ENCODE results near the gene LRMDA. TPM values are rescaled to one million over a fixed set of nuclear protein-coding genes. Genes with fewer than 3 reads are reported as not detected.

Gene LRMDA
- total RNA-seq, 1 experiment from 2014 or later = 1.2 TPM

DNA sequence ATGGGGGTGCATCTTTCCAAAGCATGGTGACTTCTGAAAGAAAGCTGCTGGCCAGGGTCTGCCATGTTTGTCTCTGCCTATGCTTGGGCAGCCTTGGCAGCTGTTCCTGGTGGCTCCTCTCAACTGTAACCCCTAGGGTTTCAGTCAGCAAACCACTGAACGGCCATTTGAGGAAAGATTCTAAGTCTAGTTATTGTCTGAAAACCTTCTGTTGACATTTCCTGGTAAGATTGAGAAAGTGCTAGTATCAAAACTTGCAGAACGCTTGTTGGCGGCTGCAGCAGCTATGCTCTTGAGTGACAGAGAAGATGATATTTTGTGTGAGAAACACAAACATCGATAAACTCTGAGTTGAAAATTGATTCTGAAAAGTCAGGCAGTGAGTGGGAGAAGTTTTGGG is 523.1 kb downstream of the LRMDA start:
- ChIA-PET CTCF (no interaction called here), POLR2A (ENCODE audit: unreplicated experiment) (interaction anchor here (0.6 kb wide), 1 partner anchor 89 kb away, joined by 3 read pairs; no protein-coding TSS in a partner anchor)
- Histone ChIP-seq H2AFZ (ENCODE audit: low read length) (no peak overlapping the region), H3K9me2 (replicated peaks; ENCODE audit: low read length) (no peaks in the 10 kb centered on the region), H3K4me3 (ENCODE audit: low read length) (no peak overlapping the region), H3K79me2 (ENCODE audit: low read length) (no peaks in the 10 kb centered on the region), H3K36me3 (ENCODE audit: low read depth, low read length) (no peaks in the 10 kb centered on the region), H3K4me1 (ENCODE audit: insufficient read depth, low read length) (peaks cover 7% of the 10 kb centered on the region), H3K27ac (ENCODE audit: low read length) (no peak overlapping the region), H3K9ac (ENCODE audit: low read length) (no peak overlapping the region), H3F3A (ENCODE audit: low read length, unreplicated experiment) (no peaks in the 10 kb centered on the region), H3K4me2 (ENCODE audit: low read length) (no peak overlapping the region), H4K20me1 (ENCODE audit: low read length) (no peaks in the 10 kb centered on the region), H3K27me3 (ENCODE audit: low read length) (peaks cover 64% of the 10 kb centered on the region), H3K9me3 (ENCODE audit: low read length) (no peaks in the 10 kb centered on the region)
- ATAC-seq (no peak), DNase-seq (no peak)
- intact Hi-C loops (cut with micrococcal nuclease) = no loop called here
- TF ChIP-seq EZH2phosphoT487 (IDR thresholded peaks at IDR 0.05; ENCODE audit: borderline replicate concordance, low read length) (no peak), EZH2 (IDR thresholded peaks at IDR 0.05; ENCODE audit: low read length, unreplicated experiment) (no peak)
- TF ChIP-seq, protein P1, sequence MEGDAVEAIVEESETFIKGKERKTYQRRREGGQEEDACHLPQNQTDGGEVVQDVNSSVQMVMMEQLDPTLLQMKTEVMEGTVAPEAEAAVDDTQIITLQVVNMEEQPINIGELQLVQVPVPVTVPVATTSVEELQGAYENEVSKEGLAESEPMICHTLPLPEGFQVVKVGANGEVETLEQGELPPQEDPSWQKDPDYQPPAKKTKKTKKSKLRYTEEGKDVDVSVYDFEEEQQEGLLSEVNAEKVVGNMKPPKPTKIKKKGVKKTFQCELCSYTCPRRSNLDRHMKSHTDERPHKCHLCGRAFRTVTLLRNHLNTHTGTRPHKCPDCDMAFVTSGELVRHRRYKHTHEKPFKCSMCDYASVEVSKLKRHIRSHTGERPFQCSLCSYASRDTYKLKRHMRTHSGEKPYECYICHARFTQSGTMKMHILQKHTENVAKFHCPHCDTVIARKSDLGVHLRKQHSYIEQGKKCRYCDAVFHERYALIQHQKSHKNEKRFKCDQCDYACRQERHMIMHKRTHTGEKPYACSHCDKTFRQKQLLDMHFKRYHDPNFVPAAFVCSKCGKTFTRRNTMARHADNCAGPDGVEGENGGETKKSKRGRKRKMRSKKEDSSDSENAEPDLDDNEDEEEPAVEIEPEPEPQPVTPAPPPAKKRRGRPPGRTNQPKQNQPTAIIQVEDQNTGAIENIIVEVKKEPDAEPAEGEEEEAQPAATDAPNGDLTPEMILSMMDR (conservative IDR thresholded peaks at IDR 0.05; ENCODE audit: low read depth, low read length) = no peak
- no TSS peak for BruUV-seq (replicated peaks)

DNA sequence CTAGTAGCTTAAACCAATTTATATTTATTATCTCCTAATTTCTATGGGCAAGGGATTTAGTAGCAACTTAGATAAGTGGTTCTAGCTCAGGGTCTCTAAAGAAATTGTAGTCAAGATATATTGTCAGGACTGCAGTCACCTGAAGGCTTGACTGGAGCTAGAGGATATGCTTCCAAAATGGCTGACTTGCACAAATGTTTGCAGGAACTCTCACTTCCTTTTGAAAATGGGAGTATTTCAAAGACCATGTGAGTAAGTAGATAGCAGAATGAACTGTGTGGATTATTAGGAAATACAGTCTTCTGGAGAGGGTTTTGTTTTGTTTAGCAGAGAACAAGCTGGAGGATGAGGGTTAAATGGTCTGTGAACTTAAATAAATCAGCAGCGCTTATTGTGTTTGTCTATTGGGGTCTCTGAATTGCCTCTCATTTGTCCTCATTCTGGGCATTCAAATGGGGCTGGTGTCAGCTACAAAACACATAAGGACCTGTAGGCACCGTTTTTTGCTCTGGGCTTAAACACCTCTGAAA is 524.6 kb downstream of the LRMDA start:
- no peak for DNase-seq
- H4K20me1 ChIP-seq (ENCODE audit: low read length) = no peaks in the 10 kb centered on the region
- no peaks in the 10 kb centered on the region for H3F3A ChIP-seq (ENCODE audit: low read length, unreplicated experiment)
- H3K27ac ChIP-seq (ENCODE audit: low read length) = no peak overlapping the region
- CTCF ChIA-PET = no interaction called here
- no peaks in the 10 kb centered on the region for H3K9me2 ChIP-seq (replicated peaks; ENCODE audit: low read length)
- no peak overlapping the region for H3K4me3 ChIP-seq (ENCODE audit: low read length)
- peak overlapping the region; percentile 6; the same call in 1 of the 2 replicates for H2AFZ ChIP-seq (ENCODE audit: low read length)
- H3K36me3 ChIP-seq (ENCODE audit: low read depth, low read length) = no peaks in the 10 kb centered on the region
- no peak for ATAC-seq
- POLR2A ChIA-PET (ENCODE audit: unreplicated experiment) = no interaction called here
- H3K4me2 ChIP-seq (ENCODE audit: low read length) = no peak overlapping the region
- no peak for TF ChIP-seq EZH2 (IDR thresholded peaks at IDR 0.05; ENCODE audit: low read length, unreplicated experiment)
- TF ChIP-seq, protein P1 (conservative IDR thresholded peaks at IDR 0.05; ENCODE audit: low read depth, low read length) = no peak
- no peak for TF ChIP-seq EZH2phosphoT487 (IDR thresholded peaks at IDR 0.05; ENCODE audit: borderline replicate concordance, low read length)
- peaks cover 7% of the 10 kb centered on the region for H3K4me1 ChIP-seq (ENCODE audit: insufficient read depth, low read length)
- no peak overlapping the region for H3K9ac ChIP-seq (ENCODE audit: low read length)
- no TSS peak for BruUV-seq (replicated peaks)
- intact Hi-C loops (cut with micrococcal nuclease) = no loop called here
- H3K27me3 ChIP-seq (ENCODE audit: low read length) = peaks cover 60% of the 10 kb centered on the region
- no peaks in the 10 kb centered on the region for H3K9me3 ChIP-seq (ENCODE audit: low read length)
- H3K79me2 ChIP-seq (ENCODE audit: low read length) = no peaks in the 10 kb centered on the region

DNA sequence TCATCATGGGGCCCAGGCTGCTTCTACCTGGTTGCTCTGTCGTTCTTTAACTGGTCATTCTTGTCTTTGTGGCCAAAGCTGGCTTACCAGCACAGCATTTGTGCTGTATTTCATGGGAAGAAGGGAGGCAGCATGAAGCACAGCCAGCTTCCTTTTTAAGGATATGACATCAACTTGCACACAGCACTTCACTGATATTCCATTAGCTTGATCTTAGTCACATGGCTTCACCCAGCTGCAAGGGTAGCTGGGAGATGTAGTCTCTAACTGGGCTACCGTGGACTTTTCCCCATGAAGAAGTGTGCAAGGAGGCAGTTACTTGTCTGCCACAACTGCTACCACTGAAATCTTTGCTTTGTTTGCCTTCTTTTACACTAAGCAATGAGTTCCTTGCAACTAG is 525.2 kb downstream of the LRMDA start:
- no peaks in the 10 kb centered on the region for H3K9me2 ChIP-seq (replicated peaks; ENCODE audit: low read length)
- H3K4me3 ChIP-seq (ENCODE audit: low read length) = no peak overlapping the region
- CTCF ChIA-PET = no interaction called here
- H4K20me1 ChIP-seq (ENCODE audit: low read length) = no peaks in the 10 kb centered on the region
- no peaks in the 10 kb centered on the region for H3K36me3 ChIP-seq (ENCODE audit: low read depth, low read length)
- no peaks in the 10 kb centered on the region for H3K79me2 ChIP-seq (ENCODE audit: low read length)
- BruUV-seq (replicated peaks) = no TSS peak
- peaks cover 60% of the 10 kb centered on the region for H3K27me3 ChIP-seq (ENCODE audit: low read length)
- peaks cover 7% of the 10 kb centered on the region for H3K4me1 ChIP-seq (ENCODE audit: insufficient read depth, low read length)
- intact Hi-C loops (cut with micrococcal nuclease) = no loop called here
- POLR2A ChIA-PET (ENCODE audit: unreplicated experiment) = no interaction called here
- H3F3A ChIP-seq (ENCODE audit: low read length, unreplicated experiment) = no peaks in the 10 kb centered on the region
- H3K4me2 ChIP-seq (ENCODE audit: low read length) = no peak overlapping the region
- ATAC-seq (peak; percentile 35), DNase-seq (peak; percentile 65)
- no peak overlapping the region for H3K27ac ChIP-seq (ENCODE audit: low read length)
- H2AFZ ChIP-seq (ENCODE audit: low read length) = peak overlapping the region; percentile 6; the same call in 1 of the 2 replicates
- TF ChIP-seq, protein P1 (conservative IDR thresholded peaks at IDR 0.05; ENCODE audit: low read depth, low read length) = no peak
- TF ChIP-seq EZH2 (IDR thresholded peaks at IDR 0.05; ENCODE audit: low read length, unreplicated experiment) = no peak
- TF ChIP-seq EZH2phosphoT487 (IDR thresholded peaks at IDR 0.05; ENCODE audit: borderline replicate concordance, low read length) = no peak
- H3K9me3 ChIP-seq (ENCODE audit: low read length) = no peaks in the 10 kb centered on the region
- no peak overlapping the region for H3K9ac ChIP-seq (ENCODE audit: low read length)
